AG08396 (cell line): ENCODE results near the gene SFSWAP.
A peak's percentile ranks its signal among the peaks of the same experiment; 100 is the strongest.
"Not testable (repeated sequence)": the region's sequence is repeated elsewhere in the genome, so short reads cannot be mapped to it uniquely, and the experiment has no call there.

ENCODE experiments used
- DNase-seq: peaks from one replicate; pipeline ENCODE4 v3.0.0; 2012; ENCODE audit warnings: low spot score, mixed read lengths

SFSWAP gene

GRCh38 chr12:131793243-131794022 lies 82.5 kb downstream of the SFSWAP start:
- no peak for DNase-seq

DNA sequence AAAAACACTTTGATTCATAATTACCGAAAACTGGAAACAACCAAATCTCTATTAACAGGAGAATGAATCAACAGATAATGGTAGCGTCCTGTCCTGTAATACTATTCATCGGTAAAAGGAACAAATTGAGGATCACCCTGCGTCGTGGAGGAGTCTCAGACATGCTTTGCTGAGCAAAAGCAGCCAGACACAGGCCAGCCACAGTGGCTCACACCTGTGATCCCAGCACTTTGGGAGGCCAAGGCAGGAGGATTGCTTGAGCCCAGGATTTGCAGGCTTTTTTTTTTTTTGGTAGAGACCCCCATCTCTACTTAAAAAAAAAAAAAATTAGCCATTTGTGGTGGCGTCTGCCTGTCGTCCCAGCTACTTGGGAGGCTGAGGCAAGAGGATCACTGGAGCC lies 83.2 kb downstream of the SFSWAP start:
- no peak for DNase-seq

GRCh38 chr12:131794573-131794972 lies 83.7 kb downstream of the SFSWAP start:
- DNase-seq: no peak

GRCh38 chr12:131795064-131795463 lies 84.2 kb downstream of the SFSWAP start:
- DNase-seq: no peak

GRCh38 chr12:131795690-131796410 lies 85.0 kb downstream of the SFSWAP start:
- no peak for DNase-seq

DNA sequence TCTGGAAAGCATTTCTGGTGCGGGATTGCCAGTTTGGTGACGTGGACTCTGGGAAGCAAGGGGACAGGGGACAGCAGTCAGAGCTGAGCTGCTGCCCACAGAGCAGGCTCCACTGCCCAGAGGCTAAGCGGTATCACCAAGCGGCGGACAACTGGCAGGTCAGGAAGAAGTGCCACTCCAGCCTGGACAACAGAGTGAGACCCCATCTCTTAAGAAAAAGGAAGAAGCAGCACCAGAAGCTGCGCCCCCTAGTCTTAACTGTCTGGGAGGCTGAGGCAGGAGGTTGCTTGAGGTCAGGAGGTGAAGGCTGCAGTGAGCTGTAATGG lies 85.5 kb downstream of the SFSWAP start:
- DNase-seq: no peak

DNA sequence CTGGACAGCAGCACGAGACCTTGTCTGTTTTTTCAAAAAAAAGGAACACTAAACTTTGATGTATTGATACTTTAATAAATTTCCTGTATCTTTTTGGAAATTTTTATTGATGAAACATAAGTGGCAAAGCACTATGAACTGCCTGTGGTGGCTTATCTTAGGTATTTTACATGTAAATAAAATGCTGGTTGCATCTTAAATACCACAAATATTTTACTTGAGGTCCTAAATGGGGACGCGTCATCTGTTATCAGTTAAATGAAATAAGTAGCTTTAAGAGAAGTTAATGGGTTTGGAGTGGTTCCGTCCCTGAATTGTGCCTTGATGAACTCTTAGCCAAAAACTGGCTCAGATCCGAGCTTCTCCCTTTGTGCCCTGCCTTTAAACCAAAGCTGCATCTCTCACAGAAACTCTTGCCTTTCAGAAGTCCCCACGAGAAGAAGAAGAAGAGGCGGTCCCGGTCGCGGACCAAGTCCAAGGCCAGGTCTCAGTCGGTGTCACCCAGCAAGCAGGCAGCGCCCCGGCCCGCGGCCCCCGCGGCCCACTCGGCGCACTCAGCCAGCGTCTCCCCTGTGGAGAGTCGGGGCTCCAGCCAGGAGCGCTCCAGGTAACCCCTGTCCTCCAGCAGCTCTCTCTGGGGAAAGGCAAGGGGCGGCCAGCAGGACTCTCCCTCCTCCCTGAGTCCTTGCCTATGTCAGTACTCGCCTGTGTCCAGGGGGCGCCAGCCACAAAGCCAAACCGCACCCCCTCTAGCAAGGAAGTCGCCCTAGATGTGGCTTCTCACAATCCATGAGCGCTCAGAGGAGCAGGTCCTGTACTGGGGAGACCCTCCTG lies 86.1 kb downstream of the SFSWAP start:
- no peak for DNase-seq

DNA sequence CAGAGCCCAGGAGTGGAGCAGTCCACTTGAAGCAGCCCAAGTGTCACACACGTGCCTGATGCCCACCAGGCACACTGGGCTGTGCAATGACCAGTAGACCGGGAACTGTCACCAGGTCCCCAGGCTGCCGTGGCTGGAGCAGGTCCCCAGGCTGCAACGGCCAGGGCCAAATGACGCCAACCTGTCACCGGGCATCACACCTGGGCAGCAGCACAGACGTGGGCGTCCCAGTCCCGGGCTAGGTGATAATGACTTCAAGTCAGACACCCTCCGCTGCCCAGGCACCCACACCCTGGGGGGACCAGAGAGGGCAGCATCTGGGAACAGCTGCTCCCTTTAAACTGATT lies 86.7 kb downstream of the SFSWAP start:
- DNase-seq: no peak

DNA sequence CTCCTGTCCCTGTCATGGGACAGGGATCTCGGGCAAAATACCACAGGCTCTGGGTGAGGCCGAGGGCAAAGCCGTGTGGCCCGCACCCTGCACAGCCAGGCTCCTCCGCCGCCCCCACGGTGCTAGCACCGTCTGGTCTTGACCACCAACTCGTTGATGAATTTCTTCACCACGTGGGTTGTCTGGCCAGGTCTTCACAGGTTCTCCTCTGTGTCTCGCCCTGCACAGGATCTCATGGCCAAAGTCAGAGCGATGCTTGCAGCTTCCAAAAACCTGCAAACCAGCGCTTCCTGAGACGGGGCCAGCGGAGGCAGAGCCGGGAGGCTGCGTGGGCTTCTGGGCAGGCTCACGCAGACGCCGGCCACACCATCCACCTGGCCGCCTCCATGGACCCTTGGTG lies 88.3 kb downstream of the SFSWAP start:
- DNase-seq: no peak

GRCh38 chr12:131799828-131800593 lies 89.1 kb downstream of the SFSWAP start:
- DNase-seq: no peak

GRCh38 chr12:131800594-131801135 lies 89.8 kb downstream of the SFSWAP start:
- DNase-seq: no peak

- no peak for DNase-seq
Observed at GRCh38 chr12:131801254-131801866, 90.5 kb downstream of the SFSWAP start.

GRCh38 chr12:131803961-131804521 lies 93.2 kb downstream of the SFSWAP start:
- peak; percentile 83 for DNase-seq

DNA sequence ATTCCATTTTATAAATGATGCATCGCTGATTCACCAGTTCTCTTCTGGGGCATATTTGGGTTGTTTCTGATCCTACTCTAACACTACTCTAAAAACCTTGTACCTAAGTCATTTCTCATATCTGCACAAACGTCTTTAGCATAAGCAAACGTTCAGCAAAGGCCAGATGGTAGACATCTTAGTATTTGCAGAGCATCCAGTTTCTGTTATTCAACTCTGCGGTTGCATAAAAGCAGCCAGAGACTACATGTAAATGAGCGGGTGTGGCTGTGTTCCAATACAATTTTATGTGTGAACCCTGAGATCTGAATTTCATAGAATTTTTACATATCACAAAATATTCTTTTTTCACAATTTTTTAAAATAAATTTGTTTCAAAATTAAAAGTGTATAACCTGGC lies 94.5 kb downstream of the SFSWAP start:
- DNase-seq: no peak

DNA sequence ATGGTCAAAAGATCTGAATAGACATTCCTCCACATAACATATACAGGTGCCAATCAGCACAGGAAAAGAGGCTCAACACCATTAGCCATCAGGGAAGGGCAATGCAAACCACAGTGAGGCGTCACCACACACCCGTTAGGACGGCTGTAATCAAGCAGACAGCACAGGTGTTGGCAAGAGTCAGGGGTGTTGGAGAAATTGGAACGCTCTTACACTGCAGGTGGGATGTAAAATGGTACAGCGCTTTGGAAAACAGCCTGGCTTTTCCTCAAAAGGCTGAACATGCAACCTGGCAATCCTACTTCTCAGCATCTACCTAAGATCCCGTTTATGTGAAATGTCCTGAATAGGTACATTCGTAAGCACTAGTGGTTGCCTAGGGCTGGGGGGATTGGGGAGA lies 95.8 kb downstream of the SFSWAP start:
- DNase-seq: no peak

DNA sequence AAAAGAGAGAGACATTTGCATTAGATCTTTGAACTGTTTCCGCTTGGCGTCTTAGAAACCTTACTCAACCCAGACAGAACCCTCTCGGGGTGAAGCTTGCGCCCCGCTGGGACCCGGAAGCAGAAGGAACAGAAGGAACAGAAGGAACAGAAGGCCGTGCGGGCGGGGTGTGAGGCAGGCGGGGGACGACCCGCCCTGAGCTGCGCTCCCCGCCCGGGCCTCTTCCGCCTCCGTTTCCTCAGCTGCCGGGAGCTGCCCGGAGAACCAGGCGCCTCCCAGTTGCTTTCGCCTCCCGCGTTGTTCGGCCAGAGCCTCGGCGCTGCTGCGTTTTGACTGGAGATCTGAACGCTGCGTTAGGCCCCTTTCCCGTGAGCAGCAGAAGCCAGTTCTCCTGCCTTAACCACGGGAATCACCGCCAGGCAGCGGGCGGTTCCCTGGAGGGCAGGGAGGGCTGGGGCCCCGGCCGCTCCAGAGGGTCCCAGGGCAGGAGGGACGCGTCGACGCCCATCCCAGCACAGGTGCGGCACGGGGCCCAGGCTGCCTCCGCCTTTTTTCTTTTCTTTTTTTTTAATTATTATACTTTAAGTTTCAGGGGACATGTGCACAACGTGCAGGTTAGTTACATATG lies 98.0 kb downstream of the SFSWAP start:
- no peak for DNase-seq

DNA sequence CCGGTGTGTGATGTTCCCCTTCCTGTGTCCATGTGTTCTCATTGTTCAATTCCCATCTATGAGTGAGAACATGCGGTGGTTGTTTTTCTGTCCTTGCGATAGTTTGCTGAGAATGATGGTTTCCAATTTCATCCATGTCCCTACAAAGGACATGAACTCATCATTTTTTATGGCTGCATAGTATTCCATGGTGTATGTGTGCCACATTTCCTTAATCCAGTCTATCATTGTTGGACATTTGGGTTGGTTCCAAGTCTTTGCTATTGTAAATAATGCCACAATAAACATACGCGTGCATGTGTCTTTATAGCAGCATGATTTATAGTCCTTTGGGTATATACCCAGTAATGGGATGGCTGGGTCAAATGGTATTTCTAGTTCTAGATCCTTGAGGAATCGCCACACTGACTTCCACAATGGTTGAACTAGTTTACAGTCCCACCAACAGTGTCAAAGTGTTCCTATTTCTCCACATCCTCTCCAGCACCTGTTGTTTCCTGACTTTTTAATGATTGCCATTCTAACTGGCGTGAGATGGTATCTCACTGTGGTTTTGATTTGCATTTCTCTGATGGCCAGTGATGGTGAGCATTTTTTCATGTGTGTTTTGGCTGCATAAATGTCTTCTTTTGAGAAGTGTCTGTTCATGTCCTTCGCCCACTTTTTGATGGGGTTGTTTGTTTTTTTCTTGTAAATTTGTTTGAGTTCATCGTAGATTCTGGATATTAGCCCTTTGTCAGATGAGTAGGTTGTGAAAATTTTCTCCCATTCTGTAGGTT lies 98.8 kb downstream of the SFSWAP start:
- DNase-seq: not testable (repeated sequence)

GRCh38 chr12:131810726-131811125 lies 99.8 kb downstream of the SFSWAP start:
- no peak for DNase-seq

DNA sequence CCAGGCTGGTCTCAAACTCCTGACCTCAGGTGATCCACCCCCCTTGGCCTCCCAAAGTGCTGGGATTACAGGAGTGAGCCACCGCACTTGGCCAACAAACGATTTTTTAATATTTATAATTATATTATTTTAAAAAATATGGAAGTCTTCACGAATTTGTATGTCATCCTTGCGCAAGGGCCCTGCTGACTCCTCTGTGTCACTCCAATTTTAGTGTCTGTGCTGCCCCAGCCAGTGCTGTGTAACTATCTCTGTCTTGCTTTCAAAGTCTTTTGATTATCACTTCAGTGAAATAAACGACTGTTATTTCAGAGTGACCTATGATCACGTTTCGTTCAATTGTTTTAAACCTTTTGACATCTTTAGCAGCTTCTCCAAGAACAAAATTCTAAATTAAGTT lies 104.2 kb downstream of the SFSWAP start:
- DNase-seq: no peak

DNA sequence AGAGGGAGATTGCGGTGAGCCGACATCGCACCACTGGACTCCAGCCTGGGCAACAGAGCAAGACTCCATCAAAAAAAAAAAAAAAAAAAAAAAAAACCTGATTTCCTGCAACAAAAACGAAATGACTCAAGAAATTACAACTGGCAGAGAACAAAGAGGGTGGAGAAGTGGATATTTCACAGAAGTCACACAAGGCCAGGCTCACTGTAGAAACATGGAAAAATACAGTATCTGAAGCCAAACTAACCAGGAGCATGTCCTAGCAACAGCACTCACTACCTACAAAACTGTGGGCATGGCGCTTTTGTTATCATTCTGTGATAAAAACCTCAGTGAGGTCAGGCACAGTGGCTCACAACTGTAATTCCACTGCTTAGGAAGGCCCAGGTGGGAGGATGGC lies 105.6 kb downstream of the SFSWAP start:
- no peak for DNase-seq
